Psoas muscle (tissue), 8 donors: ENCODE measurements around the gene FAAH2. TPM values are rescaled to one million over a fixed set of nuclear protein-coding genes. Genes with fewer than 3 reads are reported as not detected.

ENCODE experiments used
- ATAC-seq, 4 donors: fragments of 200-7000 bp; cut with Tn5 transposase; one replicate each; pipeline ENCODE4 v1.9.1; 2020; ENCODE audit warnings: moderate library complexity in 3 of 4, mild to moderate bottlenecking in 2 of 4
- DNase-seq, 2 donors: peaks; one replicate each; pipeline ENCODE4 v3.0.0-alpha.2; 2020
- H3K27ac ChIP-seq: fragments of 200-600 bp; one replicate; pipeline ENCODE4 v1.8.0; 2022
- H3K27me3 ChIP-seq, 3 donors: fragments of 200-600 bp in 1 of 3; one replicate each; pipeline versions ENCODE4 v1.6.1 to v1.8.0; 2013 to 2022; ENCODE audit warnings: low read length in 2 of 3, mild to moderate bottlenecking in 2 of 3, moderate library complexity in 1 of 3; ENCODE audit not compliant: insufficient read depth in 3 of 3
- H3K36me3 ChIP-seq, 2 donors: fragments of 200-600 bp in 1 of 2; one replicate each; pipeline versions ENCODE4 v1.6.1 to v1.8.0; 2013 to 2022; ENCODE audit warnings: low read depth in 1 of 2, mild to moderate bottlenecking in 1 of 2, moderate library complexity in 1 of 2; ENCODE audit not compliant: insufficient read depth in 1 of 2
- H3K4me1 ChIP-seq: fragments of 200-600 bp; one replicate; pipeline ENCODE4 v1.8.0; 2022
- H3K4me3 ChIP-seq: fragments of 200-600 bp; one replicate; pipeline ENCODE4 v1.8.0; 2022; ENCODE audit warnings: mild to moderate bottlenecking
- H3K9me3 ChIP-seq: fragments of 200-600 bp; one replicate; pipeline ENCODE4 v1.8.0; 2022
- CTCF ChIP-seq: fragments of 200-600 bp; IDR thresholded peaks from one replicate; pipeline ENCODE4 v1.8.0; 2022; ENCODE audit warnings: antibody characterized with exemption
- WGBS, 3 donors: extraction: QIAGEN DNeasy Blood & Tissue Kit; methylation state at CpG; one replicate each; pipeline versions ENCODE4 v1.1.6 to v1.1.7; 2013; 5-methylcytosine and 5-hydroxymethylcytosine counted together
- intact Hi-C, 2 donors: fragments of 100-400 bp; cut with DNase I; formaldehyde crosslinking; loops; one replicate each; pipeline versions ENCODE4 v1.11.0 to v1.14.2; 2022
- polyA plus RNA-seq, 3 donors: library from polyadenylated mRNA; stranded (reverse); fragments of 200-250 nt; gene quantifications; one replicate each; pipeline ENCODE4 v1.2.3, GENCODE V29; 2013
- total RNA-seq, 4 donors: library from RNA; stranded (reverse); fragmentation: NEBNext Ultra II Directional in 2 of 4; extraction: Animal tissue kit (Norgen Biotek cat#: 25700) in 2 of 4; gene quantifications; one replicate each; pipeline versions ENCODE4 v1.2.1 to v1.2.4, GENCODE V29; 2021 to 2023
- donor health status: healthy with polysubstance abuse.
- donor health status: DM: no; HTN: no; CAD: no; lungs with moderate emphysema.
- donor health status: Bipolar disorder and iron deficiency.
- donor health status: healthy.
- donor health status: DM: yes; HTN: yes; CAD: no.
- donor health status: DM: no; HTN: no; CAD: no.
- donor health status: DM: no; HTN: no; CAD: no.
- donor health status: DM: yes; HTN: yes; CAD: no.

Gene FAAH2
- total and polyA plus RNA-seq, 7 donors = 0.06 to 0.39 (median 0.32) TPM; not detected in 4

- no peak for DNase-seq
- intact Hi-C loops = no loop called here
Observed at GRCh38 chrX:57366430-57366829, 79.9 kb downstream of the FAAH2 start.

GRCh38 chrX:57367649-57368048, 81.1 kb downstream of the FAAH2 start:
- no peak for TF ChIP-seq CTCF
- H3K9me3 ChIP-seq = no peaks in the 10 kb centered on the region
- DNase-seq (no peak), ATAC-seq (no peak)
- H3K27me3 ChIP-seq = peaks cover 0 to 2% (median 0%) of the 10 kb centered on the region in 3 donors
- H3K27ac ChIP-seq = no peak overlapping the region
- no peaks in the 10 kb centered on the region for H3K4me1 ChIP-seq
- WGBS, 3 donors = 0 to 6% (median 6%) methylated on average over 1 of the region's 1 CpG
- H3K36me3 ChIP-seq = no peaks in the 10 kb centered on the region
- H3K4me3 ChIP-seq = no peak overlapping the region
- intact Hi-C loops = no loop called here

More at GRCh38 chrX:57366430-57366829, 79.9 kb downstream of the FAAH2 start:
- no peak for TF ChIP-seq CTCF
- Histone ChIP-seq H3K4me3 (no peak overlapping the region), H3K27me3 (peaks cover 0 to 2% (median 0%) of the 10 kb centered on the region in 3 donors), H3K27ac (no peak overlapping the region), H3K4me1 (no peaks in the 10 kb centered on the region), H3K36me3 (no peaks in the 10 kb centered on the region), H3K9me3 (no peaks in the 10 kb centered on the region)
- WGBS, 3 donors = 67 to 92% (median 86%) methylated on average over 4 of the region's 4 CpGs
- no peak for ATAC-seq

DNA sequence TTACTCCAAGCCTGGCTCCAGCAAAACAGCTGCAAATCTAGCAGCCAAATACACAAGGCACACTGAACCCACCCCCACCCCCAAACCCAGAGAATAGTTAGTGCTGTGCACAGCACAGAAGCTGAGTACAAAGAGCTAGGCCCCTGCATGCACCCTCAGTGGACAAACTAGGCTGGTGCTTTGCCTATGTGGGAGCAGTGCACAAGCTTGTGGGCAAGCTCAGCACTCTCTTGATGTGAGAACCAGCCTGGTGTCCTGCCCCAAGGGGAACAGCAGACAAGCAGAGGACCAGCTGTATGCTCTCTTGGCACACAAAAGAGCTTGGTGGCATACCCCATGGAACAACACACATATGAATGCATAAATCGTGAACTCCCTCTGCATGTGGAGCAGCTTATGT, 81.7 kb downstream of the FAAH2 start:
- H3K27me3 ChIP-seq = peaks cover 0 to 2% (median 0%) of the 10 kb centered on the region in 3 donors
- DNase-seq (no peak), ATAC-seq (no peak)
- H3K9me3 ChIP-seq = no peaks in the 10 kb centered on the region
- no peak overlapping the region for H3K27ac ChIP-seq
- no peak for TF ChIP-seq CTCF
- intact Hi-C loops = no loop called here
- no peaks in the 10 kb centered on the region for H3K4me1 ChIP-seq
- 29 to 56% (median 43%) methylated on average over 1 of the region's 1 CpG for WGBS, 3 donors
- H3K4me3 ChIP-seq = no peak overlapping the region
- no peaks in the 10 kb centered on the region for H3K36me3 ChIP-seq

- no peak for TF ChIP-seq CTCF
- 73 to 96% (median 77%) methylated on average over 4 of the region's 4 CpGs for WGBS, 3 donors
- DNase-seq (no peak), ATAC-seq (no peak)
- Histone ChIP-seq H3K9me3 (no peaks in the 10 kb centered on the region), H3K4me1 (no peaks in the 10 kb centered on the region), H3K27me3 (peaks cover 0 to 13% (median 0%) of the 10 kb centered on the region in 3 donors), H3K36me3 (no peaks in the 10 kb centered on the region), H3K27ac (no peak overlapping the region), H3K4me3 (no peak overlapping the region)
- intact Hi-C loops = no loop called here
Observed at GRCh38 chrX:57379296-57379695, 92.8 kb downstream of the FAAH2 start.
